M059J (cell line): Measurements from ENCODE around the gene DMD. TPM values are rescaled to one million over a fixed set of nuclear protein-coding genes. Genes with fewer than 3 reads are reported as not detected.

Source experiments
- DNase-seq: peaks from one replicate; pipeline ENCODE4 v3.0.0-alpha.2; 2012; ENCODE audit warnings: low read depth
- total RNA-seq: library from RNA; depleted of rRNA; stranded (reverse); fragments of >200 nt; shearing (Covaris generic); gene quantifications from 2 replicates; pipeline ENCODE4 v1.2.3, GENCODE V29; 2014

DMD gene
- total RNA-seq, 1 experiment from 2014 or later = 1.1 TPM

GRCh38 chrX:31117266-31117665 is 2094.1 kb downstream of the DMD start:
- DNase-seq = no peak

- DNase-seq = no peak
These were observed 2096.0 kb downstream of the DMD start for GRCh38 chrX:31115398-31115797.

GRCh38 chrX:31114858-31115257 is 2096.5 kb downstream of the DMD start:
- no peak for DNase-seq

- no peak for DNase-seq
These were observed 2098.9 kb downstream of the DMD start for GRCh38 chrX:31112226-31112999.

GRCh38 chrX:31110657-31111056 is 2100.7 kb downstream of the DMD start:
- no peak for DNase-seq

GRCh38 chrX:31099536-31100090 is 2111.7 kb downstream of the DMD start:
- DNase-seq = no peak

- no peak for DNase-seq
These were observed 2113.3 kb downstream of the DMD start for GRCh38 chrX:31098079-31098478.

GRCh38 chrX:31093639-31093975 is 2117.7 kb downstream of the DMD start:
- DNase-seq = no peak

- no peak for DNase-seq
These were observed 2118.2 kb downstream of the DMD start for GRCh38 chrX:31092970-31093638.

- no peak for DNase-seq
These were observed 2118.9 kb downstream of the DMD start for GRCh38 chrX:31092476-31092875.

GRCh38 chrX:31091819-31092218 is 2119.5 kb downstream of the DMD start:
- no peak for DNase-seq

GRCh38 chrX:31074522-31074921 is 2136.8 kb downstream of the DMD start:
- no peak for DNase-seq

GRCh38 chrX:31071725-31072124 is 2139.6 kb downstream of the DMD start, which contains the start of gene FTHL17:
Gene FTHL17, minus strand, starts transcription at chrX:31072041. Its CDS starts 88 bp downstream, at chrX:31071953.
- no peak for DNase-seq

- no peak for DNase-seq
These were observed 2140.1 kb downstream of the DMD start for GRCh38 chrX:31071262-31071661.

- no peak for DNase-seq
These were observed 2141.3 kb downstream of the DMD start for GRCh38 chrX:31070057-31070468.
